ENCODE data around the gene CACNB1. TPM values are rescaled to one million over a fixed set of nuclear protein-coding genes. Genes with fewer than 3 reads are reported as not detected.

Gene CACNB1
- total and polyA plus RNA-seq, 10 of the 15 experiments (the other 5 are each of a cell fraction or from before 2014, with no cell fraction given): 0.06 to 15.6 (median 6.3) TPM

GRCh38 chr17:39153599-39154051, 43.8 kb downstream of the CACNB1 start (continued):
- TF ChIP-seq, protein P1, sequence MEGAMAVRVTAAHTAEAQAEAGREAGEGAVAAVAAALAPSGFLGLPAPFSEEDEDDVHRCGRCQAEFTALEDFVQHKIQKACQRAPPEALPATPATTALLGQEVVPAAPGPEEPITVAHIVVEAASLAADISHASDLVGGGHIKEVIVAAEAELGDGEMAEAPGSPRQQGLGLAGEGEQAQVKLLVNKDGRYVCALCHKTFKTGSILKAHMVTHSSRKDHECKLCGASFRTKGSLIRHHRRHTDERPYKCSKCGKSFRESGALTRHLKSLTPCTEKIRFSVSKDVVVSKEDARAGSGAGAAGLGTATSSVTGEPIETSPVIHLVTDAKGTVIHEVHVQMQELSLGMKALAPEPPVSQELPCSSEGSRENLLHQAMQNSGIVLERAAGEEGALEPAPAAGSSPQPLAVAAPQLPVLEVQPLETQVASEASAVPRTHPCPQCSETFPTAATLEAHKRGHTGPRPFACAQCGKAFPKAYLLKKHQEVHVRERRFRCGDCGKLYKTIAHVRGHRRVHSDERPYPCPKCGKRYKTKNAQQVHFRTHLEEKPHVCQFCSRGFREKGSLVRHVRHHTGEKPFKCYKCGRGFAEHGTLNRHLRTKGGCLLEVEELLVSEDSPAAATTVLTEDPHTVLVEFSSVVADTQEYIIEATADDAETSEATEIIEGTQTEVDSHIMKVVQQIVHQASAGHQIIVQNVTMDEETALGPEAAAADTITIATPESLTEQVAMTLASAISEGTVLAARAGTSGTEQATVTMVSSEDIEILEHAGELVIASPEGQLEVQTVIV (IDR thresholded peaks at IDR 0.05; ENCODE audit: borderline replicate concordance, partially characterized antibody): no peak
- 0 out of 2 replicates have a peak, but pooled peaks have one; percentile 39 for TF ChIP-seq CREM (IDR thresholded peaks at IDR 0.05; ENCODE audit: low read depth)
- TF ChIP-seq EP300 (IDR thresholded peaks at IDR 0.05; ENCODE audit: borderline replicate concordance in 1 of 2, control insufficient read depth in 1 of 2, low read depth in 2 of 2, low read length in 2 of 2): no peak; a peak in 1 of 4 replicates
- TF ChIP-seq RCOR1 (conservative IDR thresholded peaks at IDR 0.05; ENCODE audit: low read depth, low read length): 0 out of 2 replicates have a peak, but pooled peaks have one; percentile 52
- TF ChIP-seq, protein P2, sequence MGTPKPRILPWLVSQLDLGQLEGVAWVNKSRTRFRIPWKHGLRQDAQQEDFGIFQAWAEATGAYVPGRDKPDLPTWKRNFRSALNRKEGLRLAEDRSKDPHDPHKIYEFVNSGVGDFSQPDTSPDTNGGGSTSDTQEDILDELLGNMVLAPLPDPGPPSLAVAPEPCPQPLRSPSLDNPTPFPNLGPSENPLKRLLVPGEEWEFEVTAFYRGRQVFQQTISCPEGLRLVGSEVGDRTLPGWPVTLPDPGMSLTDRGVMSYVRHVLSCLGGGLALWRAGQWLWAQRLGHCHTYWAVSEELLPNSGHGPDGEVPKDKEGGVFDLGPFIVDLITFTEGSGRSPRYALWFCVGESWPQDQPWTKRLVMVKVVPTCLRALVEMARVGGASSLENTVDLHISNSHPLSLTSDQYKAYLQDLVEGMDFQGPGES (IDR thresholded peaks at IDR 0.05): no peak
- TF ChIP-seq NFIC (IDR thresholded peaks at IDR 0.05; ENCODE audit: low read depth, low read length): peak; percentile 42; the same call in 1 of the 2 replicates
- TF ChIP-seq RELA (IDR thresholded peaks at IDR 0.05; ENCODE audit: borderline replicate concordance, partially characterized antibody): no peak
- no peak for TF ChIP-seq HDGF (IDR thresholded peaks at IDR 0.05)
- no peak for TF ChIP-seq EZH2 (IDR thresholded peaks at IDR 0.05; ENCODE audit: borderline replicate concordance, control insufficient read depth, low read depth, low read length)
- no peak for TF ChIP-seq CEBPZ (IDR thresholded peaks at IDR 0.05; ENCODE audit: low read depth, low read length)
- TF ChIP-seq, protein P3, sequence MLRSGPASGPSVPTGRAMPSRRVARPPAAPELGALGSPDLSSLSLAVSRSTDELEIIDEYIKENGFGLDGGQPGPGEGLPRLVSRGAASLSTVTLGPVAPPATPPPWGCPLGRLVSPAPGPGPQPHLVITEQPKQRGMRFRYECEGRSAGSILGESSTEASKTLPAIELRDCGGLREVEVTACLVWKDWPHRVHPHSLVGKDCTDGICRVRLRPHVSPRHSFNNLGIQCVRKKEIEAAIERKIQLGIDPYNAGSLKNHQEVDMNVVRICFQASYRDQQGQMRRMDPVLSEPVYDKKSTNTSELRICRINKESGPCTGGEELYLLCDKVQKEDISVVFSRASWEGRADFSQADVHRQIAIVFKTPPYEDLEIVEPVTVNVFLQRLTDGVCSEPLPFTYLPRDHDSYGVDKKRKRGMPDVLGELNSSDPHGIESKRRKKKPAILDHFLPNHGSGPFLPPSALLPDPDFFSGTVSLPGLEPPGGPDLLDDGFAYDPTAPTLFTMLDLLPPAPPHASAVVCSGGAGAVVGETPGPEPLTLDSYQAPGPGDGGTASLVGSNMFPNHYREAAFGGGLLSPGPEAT (IDR thresholded peaks at IDR 0.05; ENCODE audit: low read depth): 0 out of 2 replicates have a peak, but pooled peaks have one; percentile 9
- peak; percentile 99 for TF ChIP-seq TARDBP (IDR thresholded peaks at IDR 0.05; ENCODE audit: borderline replicate concordance)
- no peak for TF ChIP-seq TCF3 (IDR thresholded peaks at IDR 0.05; ENCODE audit: borderline replicate concordance, insufficient read depth, low read depth, low read length)
- TF ChIP-seq RAD51 (IDR thresholded peaks at IDR 0.05): no peak
- 0 out of 2 replicates have a peak, but pooled peaks have one; percentile 34 for TF ChIP-seq WRNIP1 (IDR thresholded peaks at IDR 0.05; ENCODE audit: borderline replicate concordance, low read depth, low read length)
- TF ChIP-seq, protein P4, sequence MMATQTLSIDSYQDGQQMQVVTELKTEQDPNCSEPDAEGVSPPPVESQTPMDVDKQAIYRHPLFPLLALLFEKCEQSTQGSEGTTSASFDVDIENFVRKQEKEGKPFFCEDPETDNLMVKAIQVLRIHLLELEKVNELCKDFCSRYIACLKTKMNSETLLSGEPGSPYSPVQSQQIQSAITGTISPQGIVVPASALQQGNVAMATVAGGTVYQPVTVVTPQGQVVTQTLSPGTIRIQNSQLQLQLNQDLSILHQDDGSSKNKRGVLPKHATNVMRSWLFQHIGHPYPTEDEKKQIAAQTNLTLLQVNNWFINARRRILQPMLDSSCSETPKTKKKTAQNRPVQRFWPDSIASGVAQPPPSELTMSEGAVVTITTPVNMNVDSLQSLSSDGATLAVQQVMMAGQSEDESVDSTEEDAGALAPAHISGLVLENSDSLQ (IDR thresholded peaks at IDR 0.05): no peak
- no peak for TF ChIP-seq ATF3 (IDR thresholded peaks at IDR 0.05; ENCODE audit: borderline replicate concordance, extremely low read depth, low read depth, low read length)
- no peak for TF ChIP-seq MYB (IDR thresholded peaks at IDR 0.05; ENCODE audit: borderline replicate concordance, low read depth, low read length)
